SK-N-SH (cell line): ENCODE results near the gene PIH1D1. TPM values are rescaled to one million over a fixed set of nuclear protein-coding genes. Genes with fewer than 3 reads are reported as not detected.

Experiments
- CTCF ChIA-PET: fragments of 300-600, 350-600 bp; formaldehyde crosslinking; extraction: SDS; loops from one replicate; lab custom pipeline; 2021; lab: Yijun Ruan, JAX
- POLR2A ChIA-PET: fragments of 350-600 bp; sonication (Branson Sonifier 250); formaldehyde crosslinking; extraction: SDS; loops from one replicate; lab custom pipeline; 2020; ENCODE audit warnings: antibody characterized with exemption, inconsistent platforms; lab: Yijun Ruan, JAX
- DNase-seq: peaks from one replicate; pipeline ENCODE4 v3.0.0; 2012
- H2AFZ ChIP-seq: fragments of 200-600 bp; sonication (generic); 2 replicates; pipeline ENCODE4 v1.8.1; 2016; ENCODE audit warnings: antibody characterized with exemption, mild to moderate bottlenecking, low read depth
- H3F3A ChIP-seq: fragments of 200-600 bp; sonication (generic); replicated peaks from 2 replicates; pipeline ENCODE3; 2016; ENCODE audit warnings: antibody characterized with exemption, mild to moderate bottlenecking; ENCODE audit not compliant: insufficient read depth
- H3K27ac ChIP-seq, 2 experiments: fragments of 200-500 bp in 1 of 2; fragments of 200-600 bp in 1 of 2; sonication (Bioruptor generic) in 1 of 2; sonication (generic), shearing (Covaris generic) in 1 of 2; 2 replicates each; pipeline versions ENCODE4 v1.5.1 to v1.6.1; 2014 to 2016; ENCODE audit warnings: low read depth in 2 of 2, inconsistent platforms in 1 of 2, low read length in 1 of 2, mild to moderate bottlenecking in 1 of 2, mixed read lengths in 1 of 2
- H3K27me3 ChIP-seq: fragments of 200-600 bp; sonication (generic), shearing (Covaris generic); 2 replicates; pipeline ENCODE4 v1.6.1; 2016; ENCODE audit warnings: mixed run types; ENCODE audit not compliant: insufficient read depth
- H3K36me3 ChIP-seq, 2 experiments: fragments of 200-500 bp in 1 of 2; fragments of 200-600 bp in 1 of 2; sonication (Bioruptor generic) in 1 of 2; sonication (generic) in 1 of 2; replicated peaks in 1 of 2; 2 replicates each; pipeline versions ENCODE3 to v1.5.1; 2014 to 2016; ENCODE audit warnings: low read length in 1 of 2, mild to moderate bottlenecking in 1 of 2; ENCODE audit not compliant: insufficient read depth in 2 of 2, control insufficient read depth in 1 of 2
- H3K4me1 ChIP-seq, 2 experiments: fragments of 200-500 bp in 1 of 2; fragments of 200-600 bp in 1 of 2; sonication (Bioruptor generic) in 1 of 2; sonication (generic), shearing (Covaris generic) in 1 of 2; 2 replicates each; pipeline versions ENCODE4 v1.5.1 to v1.6.1; 2014 to 2016; ENCODE audit warnings: low read depth in 1 of 2, low read length in 1 of 2, mixed run types in 1 of 2; ENCODE audit not compliant: insufficient read depth in 2 of 2, control insufficient read depth in 1 of 2
- H3K4me2 ChIP-seq: fragments of 200-600 bp; sonication (generic), shearing (Covaris generic); 2 replicates; pipeline ENCODE4 v1.6.1; 2017; ENCODE audit warnings: mixed run types
- H3K4me3 ChIP-seq, 2 experiments: fragments of 200-500 bp in 1 of 2; fragments of 200-600 bp in 1 of 2; sonication (Bioruptor generic) in 1 of 2; sonication (generic), shearing (Covaris generic) in 1 of 2; 2 replicates each; pipeline versions ENCODE4 v1.5.1 to v1.8.1; 2014 to 2016; ENCODE audit warnings: low read depth in 2 of 2, inconsistent platforms in 1 of 2, low read length in 1 of 2, mild to moderate bottlenecking in 1 of 2, mixed read lengths in 1 of 2, moderate library complexity in 1 of 2
- H3K79me2 ChIP-seq: fragments of 200-600 bp; sonication (generic); 2 replicates; pipeline ENCODE4 v1.8.1; 2017; ENCODE audit warnings: mild to moderate bottlenecking; ENCODE audit not compliant: insufficient read depth
- H3K9ac ChIP-seq: fragments of 200-600 bp; sonication (generic); 2 replicates; pipeline ENCODE4 v1.6.1; 2017; ENCODE audit warnings: mixed run types
- H3K9me2 ChIP-seq: fragments of 200-600 bp; sonication (generic); 2 replicates; pipeline ENCODE4 v1.6.1; 2017; ENCODE audit warnings: mixed run types
- H3K9me3 ChIP-seq: fragments of 200-600 bp; sonication (generic); 2 replicates; pipeline ENCODE4 v1.6.1; 2017; ENCODE audit warnings: mixed run types, mild to moderate bottlenecking, moderate library complexity
- H4K20me1 ChIP-seq: fragments of 200-600 bp; sonication (generic); 2 replicates; pipeline ENCODE4 v1.6.1; 2017; ENCODE audit warnings: mild to moderate bottlenecking, mixed run types; ENCODE audit not compliant: insufficient read depth
- CHD2 ChIP-seq: fragments of 150-350 bp; IDR thresholded peaks from 2 replicates; pipeline ENCODE4 v1.6.1; 2018; ENCODE audit warnings: low read length; ENCODE audit not compliant: partially characterized antibody
- EZH2phosphoT487 ChIP-seq: fragments of 200-600 bp; sonication (generic); IDR thresholded peaks from 2 replicates; pipeline ENCODE4 v1.6.1; 2017; ENCODE audit warnings: low read depth, mixed run types, mild to moderate bottlenecking, antibody characterized with exemption, moderate library complexity, borderline replicate concordance
- FOSL2 ChIP-seq: IDR thresholded peaks from 2 replicates; pipeline ENCODE4 v1.4.0; 2012; ENCODE audit warnings: low read depth, mild to moderate bottlenecking, moderate library complexity, borderline replicate concordance
- FOXM1 ChIP-seq: IDR thresholded peaks from 2 replicates; pipeline ENCODE4 v1.4.0; 2012; ENCODE audit warnings: low read depth, mild to moderate bottlenecking
- IRF3 ChIP-seq: fragments of 150-350 bp; IDR thresholded peaks from 2 replicates; pipeline ENCODE4 v1.6.1; 2016; ENCODE audit warnings: mild to moderate bottlenecking, low read depth, low read length
- JUND ChIP-seq: IDR thresholded peaks from 2 replicates; pipeline ENCODE4 v1.4.0; 2012
- MEF2A ChIP-seq: IDR thresholded peaks from 2 replicates; pipeline ENCODE4 v1.4.0; 2012; ENCODE audit warnings: low read depth, borderline replicate concordance
- MXI1 ChIP-seq: IDR thresholded peaks from 2 replicates; pipeline ENCODE4 v1.6.1; 2012; ENCODE audit warnings: mild to moderate bottlenecking, low read depth, low read length, improper control_type of control experiment
- NFIC ChIP-seq: IDR thresholded peaks from 2 replicates; pipeline ENCODE4 v1.4.0; 2012; ENCODE audit warnings: borderline replicate concordance
- NRF1 ChIP-seq: IDR thresholded peaks from 2 replicates; pipeline ENCODE4 v1.6.1; 2012; ENCODE audit warnings: low read depth, mild to moderate bottlenecking, low read length
- POLR2AphosphoS5 ChIP-seq: IDR thresholded peaks from 2 replicates; pipeline ENCODE4 v1.6.1; 2012; ENCODE audit warnings: low read depth, low read length
- RAD21 ChIP-seq: IDR thresholded peaks from 2 replicates; pipeline ENCODE4 v1.6.1; 2012; ENCODE audit warnings: mild to moderate bottlenecking, low read length
- RCOR1 ChIP-seq: fragments of 150-350 bp; IDR thresholded peaks from 2 replicates; pipeline ENCODE4 v1.6.1; 2017; ENCODE audit warnings: antibody characterized with exemption, low read length
- RFX5 ChIP-seq: IDR thresholded peaks from 2 replicates; pipeline ENCODE4 v1.6.1; 2012; ENCODE audit warnings: mild to moderate bottlenecking, improper control_type of control experiment, low read length
- RXRA ChIP-seq: IDR thresholded peaks from 2 replicates; pipeline ENCODE4 v1.4.0; 2012; ENCODE audit warnings: low read depth, mild to moderate bottlenecking, borderline replicate concordance
- SMC3 ChIP-seq: IDR thresholded peaks from 2 replicates; pipeline ENCODE4 v1.6.1; 2012; ENCODE audit warnings: low read depth, low read length, improper control_type of control experiment
- TAF1 ChIP-seq: IDR thresholded peaks from 2 replicates; pipeline ENCODE4 v1.6.1; 2012; ENCODE audit warnings: low read depth, mild to moderate bottlenecking, low read length, moderate library complexity, borderline replicate concordance
- TCF12 ChIP-seq: IDR thresholded peaks from 2 replicates; pipeline ENCODE4 v1.4.0; 2012
- USF1 ChIP-seq: IDR thresholded peaks from 2 replicates; pipeline ENCODE4 v1.4.0; 2012; ENCODE audit warnings: low read depth, borderline replicate concordance
- USF2 ChIP-seq: fragments of 150-350 bp; IDR thresholded peaks from 2 replicates; pipeline ENCODE4 v1.6.1; 2017; ENCODE audit warnings: antibody characterized with exemption, low read length, low read depth, borderline replicate concordance
- ZBTB33 ChIP-seq: IDR thresholded peaks from 2 replicates; pipeline ENCODE4 v1.4.0; 2012; ENCODE audit warnings: low read depth, borderline replicate concordance
- WGBS: methylation state at CpG from one replicate; pipeline ENCODE4 v1.1.6; 2017; ENCODE audit warnings: low lambda C conversion rate; 5-methylcytosine and 5-hydroxymethylcytosine counted together
- polyA plus RNA-seq, 3 experiments: library from polyadenylated mRNA; depleted of rRNA; stranded (reverse); fragments of >200 nt; gene quantifications; 2 replicates each; pipeline ENCODE4 v1.2.3, GENCODE V29; 2012

The PIH1D1 gene
- polyA plus RNA-seq, 1 of the 3 experiments (the other 2 are of a cell fraction), result 157 TPM

GRCh38 chr19:49430678-49431329, 20.8 kb downstream of the PIH1D1 start (continued):
- TF ChIP-seq RXRA (no peak), FOSL2 (no peak), RFX5 (no peak), MEF2A (no peak), NRF1 (no peak), ZBTB33 (no peak), CHD2 (no peak), TAF1 (no peak)

GRCh38 chr19:49430172-49430677, 21.4 kb downstream of the PIH1D1 start:
- no peaks in the 10 kb centered on the region for H3K9me2 ChIP-seq
- peaks cover 0 to 4% of the 10 kb centered on the region in 2 experiments; a peak in 1 of 4 replicates for H3K4me1 ChIP-seq
- DNase-seq, result no peak
- no peaks in the 10 kb centered on the region for H4K20me1 ChIP-seq
- H3K36me3 ChIP-seq, result no peaks in the 10 kb centered on the region
- H3K9ac ChIP-seq, result no peak overlapping the region
- H3K4me2 ChIP-seq, result no peak overlapping the region
- H3K27me3 ChIP-seq, result peaks cover 98% of the 10 kb centered on the region
- H3K27ac ChIP-seq, result no peak overlapping the region
- H3K4me3 ChIP-seq, result no peak overlapping the region
- peaks cover 9% of the 10 kb centered on the region for H3F3A ChIP-seq
- no peaks in the 10 kb centered on the region for H3K9me3 ChIP-seq
- CTCF ChIA-PET, result interaction anchor here (1.1 to 6.2 kb wide), 4 partner anchors 10 to 46 kb away, joined by 3 to 51 read pairs (median 10); no protein-coding TSS in a partner anchor
- POLR2A ChIA-PET, result no interaction called here
- WGBS, result 40% methylated on average over 6 of the region's 9 CpGs
- H3K79me2 ChIP-seq, result no peaks in the 10 kb centered on the region
- TF ChIP-seq FOXM1, result no peak
- TF ChIP-seq IRF3, result no peak
- TF ChIP-seq EZH2phosphoT487, result no peak
- TF ChIP-seq NFIC, result no peak
- no peak for TF ChIP-seq RXRA
- TF ChIP-seq USF2, result no peak
- no peak for TF ChIP-seq POLR2AphosphoS5
- no peak for TF ChIP-seq RAD21
- TF ChIP-seq SMC3, result no peak
- no peak for TF ChIP-seq MEF2A
- TF ChIP-seq JUND, result no peak
- no peak for TF ChIP-seq RCOR1
- no peak for TF ChIP-seq MXI1
- no peak for TF ChIP-seq TCF12
- no peak for TF ChIP-seq TAF1
- no peak for TF ChIP-seq USF1
- H2AFZ ChIP-seq, result no peak overlapping the region
